ENCODE results near the gene CREBRF. TPM values are rescaled to one million over a fixed set of nuclear protein-coding genes. Genes with fewer than 3 reads are reported as not detected.
"Not testable (repeated sequence)": the region's sequence is repeated elsewhere in the genome, so short reads cannot be mapped to it uniquely, and the experiment has no call there.

Gene CREBRF
- total RNA-seq, 1 experiment from 2014 or later: 3.1 TPM

DNA sequence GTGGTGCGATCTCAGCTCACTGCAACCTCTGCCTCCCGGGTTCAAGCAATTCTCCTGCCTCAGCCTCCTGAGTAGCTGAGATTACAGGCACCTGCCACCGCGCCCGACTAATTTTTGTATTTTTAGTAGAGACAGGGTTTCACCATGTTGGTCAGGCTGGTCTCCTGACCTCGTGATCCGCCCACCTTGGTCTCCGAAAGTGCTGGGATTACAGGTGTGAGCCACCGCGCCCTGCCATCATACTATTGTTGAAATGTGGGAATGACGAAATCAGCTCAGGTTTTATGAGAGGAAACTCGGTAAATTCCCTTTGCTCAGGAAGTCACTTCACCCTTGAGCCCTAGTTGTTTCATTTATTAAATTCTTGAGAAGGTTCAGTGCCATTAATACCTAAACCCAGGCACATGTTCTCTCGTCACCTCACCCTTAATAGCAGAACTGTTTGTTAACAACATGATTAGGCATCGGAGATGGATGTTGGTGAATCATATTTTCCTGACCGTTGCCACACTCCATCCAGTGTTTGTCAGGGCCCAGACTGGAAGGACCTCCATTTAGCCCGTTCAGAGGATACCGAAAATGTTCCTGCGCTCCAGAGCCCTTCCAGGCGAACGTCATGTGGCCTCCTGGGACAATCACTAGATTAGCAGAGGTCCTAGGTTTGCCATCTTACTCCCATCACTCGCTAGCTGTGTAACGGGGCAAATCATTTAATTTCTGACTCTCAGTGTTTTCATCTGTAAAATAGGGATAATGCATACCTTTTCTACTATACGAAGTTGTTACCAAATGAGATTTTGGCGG, 20.0 kb upstream of the CREBRF start:
- no peak for DNase-seq (ENCODE audit: low read depth)

DNA sequence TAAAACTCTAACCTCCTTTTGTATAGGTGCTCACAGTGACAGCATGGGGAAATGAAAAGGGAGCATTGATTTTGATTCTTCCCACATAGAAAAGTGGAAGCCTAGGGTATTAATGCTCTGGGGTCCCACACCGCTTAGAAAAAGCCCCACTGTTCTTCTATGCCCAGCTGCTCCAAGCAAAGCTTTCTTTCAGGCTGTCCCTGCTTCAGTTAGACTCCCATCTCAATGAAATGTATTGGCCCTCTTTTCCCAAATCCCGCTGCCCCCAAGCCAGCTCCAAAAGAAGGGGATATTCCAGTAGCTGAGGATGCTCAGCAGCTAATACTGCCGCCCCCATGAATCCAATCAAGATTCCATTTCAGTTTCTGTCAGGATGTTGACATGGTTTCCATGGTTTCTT, 17.0 kb upstream of the CREBRF start:
- DNase-seq (ENCODE audit: low read depth): no peak

DNA sequence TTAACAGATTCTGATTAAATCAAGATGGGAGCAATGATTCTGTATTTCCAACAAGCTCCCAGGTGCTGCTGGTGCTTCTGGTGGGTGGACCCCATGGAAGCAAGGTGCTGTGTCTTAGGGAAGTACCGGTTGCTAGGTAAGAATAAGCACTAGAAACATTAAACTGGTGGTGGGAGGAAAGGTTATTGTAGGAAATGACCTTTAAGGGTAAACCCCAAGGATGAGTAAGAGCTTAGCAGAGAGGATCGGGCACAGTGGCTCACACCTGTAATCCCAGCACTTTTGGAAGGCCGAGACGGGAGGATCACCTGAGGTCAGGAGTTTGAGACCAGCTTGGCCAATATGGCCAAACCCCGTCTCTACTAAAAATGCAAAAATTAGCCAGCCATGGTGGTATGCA, 16.2 kb upstream of the CREBRF start:
- DNase-seq (ENCODE audit: low read depth): no peak

DNA sequence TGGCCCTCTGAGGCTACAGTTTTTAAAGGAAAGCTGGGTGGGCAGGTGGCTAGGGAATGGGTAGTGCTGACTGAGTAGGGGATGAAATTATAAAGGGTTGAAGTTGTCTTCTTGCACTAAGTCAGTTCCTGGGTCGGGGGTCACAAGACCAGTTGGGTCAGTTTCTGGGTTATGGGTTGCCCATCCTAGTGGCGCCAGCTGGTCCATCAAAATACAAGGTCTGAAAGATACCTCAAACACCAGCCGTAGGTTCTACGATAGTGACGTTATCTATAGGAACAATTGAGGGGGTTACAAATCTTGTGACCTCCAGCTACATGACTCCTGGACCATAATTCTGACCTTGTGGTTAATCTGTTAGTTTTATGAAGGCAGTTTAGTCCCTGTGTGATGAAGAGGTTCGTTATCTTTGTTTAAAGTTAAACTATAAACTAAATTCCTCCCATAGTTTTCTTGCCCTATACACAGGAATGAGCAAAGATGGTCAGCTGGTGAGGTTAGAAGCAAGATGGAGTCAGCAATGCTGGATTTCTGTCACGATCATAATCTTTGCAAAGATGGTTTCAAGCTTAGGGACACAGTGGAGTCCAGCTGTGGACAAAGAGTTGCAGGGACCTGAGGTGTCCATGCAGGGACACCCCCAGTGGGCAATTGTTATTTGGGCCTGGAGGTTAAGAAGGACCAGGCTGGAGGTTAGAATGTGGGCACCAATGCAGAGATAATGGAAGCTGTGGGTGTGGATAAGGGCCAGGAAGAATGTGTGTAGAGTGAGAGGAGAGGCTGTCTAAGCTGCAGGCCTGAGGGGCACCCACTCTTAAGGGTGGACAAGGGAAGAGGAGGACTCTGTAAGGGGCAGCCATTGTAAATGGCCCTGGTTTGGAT, 14.0 kb upstream of the CREBRF start:
- no peak for DNase-seq (ENCODE audit: low read depth)

DNA sequence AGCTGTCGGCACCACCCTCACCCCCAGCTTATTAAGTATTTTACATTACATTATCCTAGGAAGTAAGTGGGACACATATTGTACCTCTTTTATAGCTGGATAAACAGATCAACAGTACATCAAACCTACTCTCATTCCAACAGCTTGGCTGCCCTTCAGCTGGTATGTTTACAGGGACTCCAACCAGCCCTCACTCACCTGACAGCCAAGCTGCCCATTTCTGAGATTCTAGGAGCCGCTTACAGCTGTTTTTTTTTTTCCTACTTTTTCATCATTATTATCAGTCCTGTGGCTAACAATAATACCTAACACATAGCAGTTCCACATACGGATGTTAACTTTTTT, 13.4 kb upstream of the CREBRF start:
- DNase-seq (ENCODE audit: low read depth): no peak

DNA sequence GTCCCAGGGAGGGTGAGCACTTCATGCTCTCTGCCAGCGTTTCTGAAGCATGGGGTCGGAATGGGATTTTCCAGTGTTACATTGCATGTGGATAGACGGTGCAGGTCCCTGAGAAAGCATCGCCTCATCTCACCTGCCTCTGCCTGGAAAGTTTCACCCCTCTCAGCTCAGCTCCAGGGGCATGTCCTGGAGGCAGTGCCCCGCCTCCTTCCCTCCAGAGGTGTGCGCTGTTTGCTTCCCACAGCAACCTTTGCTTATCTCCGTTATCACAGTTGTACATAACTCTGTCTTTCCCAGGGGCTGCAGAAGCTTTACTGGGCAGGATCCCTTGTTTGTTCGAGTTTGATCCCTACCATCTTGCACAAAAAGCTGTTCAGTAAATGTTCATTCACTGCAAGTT, 10.7 kb upstream of the CREBRF start:
- no peak for DNase-seq (ENCODE audit: low read depth)

DNA sequence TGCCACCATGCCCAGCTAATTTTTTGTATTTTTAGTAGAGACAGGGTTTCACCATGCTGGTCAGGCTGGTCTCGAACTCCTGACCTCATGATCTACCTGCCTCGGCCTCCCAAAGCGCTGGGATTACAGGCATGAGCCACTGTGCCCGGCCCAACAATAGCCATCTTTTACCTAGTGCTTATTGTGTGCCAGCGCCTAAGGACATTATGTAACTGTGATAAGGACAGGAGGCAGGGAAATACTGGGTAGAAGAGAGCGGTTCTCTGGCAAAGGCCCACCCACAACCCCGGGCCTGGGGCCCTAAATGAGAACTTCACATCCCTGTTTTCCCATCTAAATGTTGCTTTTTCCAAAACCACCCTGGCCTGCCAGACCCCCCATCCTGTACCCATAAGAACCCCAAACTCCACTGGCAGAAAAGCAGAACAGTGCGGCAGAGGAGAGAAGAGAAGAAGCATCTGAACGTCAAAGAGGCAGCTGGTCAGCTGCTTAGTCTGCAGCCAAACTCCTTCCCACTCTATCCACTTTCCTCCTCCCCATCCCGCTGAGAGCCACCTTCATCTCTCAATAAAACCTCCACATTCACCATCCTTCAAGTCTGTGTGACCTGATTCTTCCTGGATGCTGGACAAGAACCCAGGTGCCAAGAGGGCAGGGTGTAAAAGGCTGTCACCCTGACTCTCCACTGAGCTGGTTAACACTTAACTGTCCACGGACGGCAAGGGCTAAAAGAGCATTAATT, 8.9 kb upstream of the CREBRF start:
- not testable (repeated sequence) for DNase-seq (ENCODE audit: low read depth)

DNA sequence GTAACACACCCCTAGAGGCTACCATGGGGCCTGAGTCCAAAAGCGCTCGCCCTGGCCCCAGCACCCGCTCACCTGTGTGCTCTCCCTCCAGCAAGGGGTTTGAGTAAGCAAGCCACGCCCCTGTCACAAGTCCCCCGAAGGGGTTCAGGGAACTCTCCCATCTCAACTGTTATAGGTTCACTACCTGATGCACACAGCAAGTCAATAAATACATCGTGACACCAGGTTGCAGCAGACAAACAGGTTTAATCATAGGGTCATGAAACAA, 8.4 kb upstream of the CREBRF start:
- no peak for DNase-seq (ENCODE audit: low read depth)

DNA sequence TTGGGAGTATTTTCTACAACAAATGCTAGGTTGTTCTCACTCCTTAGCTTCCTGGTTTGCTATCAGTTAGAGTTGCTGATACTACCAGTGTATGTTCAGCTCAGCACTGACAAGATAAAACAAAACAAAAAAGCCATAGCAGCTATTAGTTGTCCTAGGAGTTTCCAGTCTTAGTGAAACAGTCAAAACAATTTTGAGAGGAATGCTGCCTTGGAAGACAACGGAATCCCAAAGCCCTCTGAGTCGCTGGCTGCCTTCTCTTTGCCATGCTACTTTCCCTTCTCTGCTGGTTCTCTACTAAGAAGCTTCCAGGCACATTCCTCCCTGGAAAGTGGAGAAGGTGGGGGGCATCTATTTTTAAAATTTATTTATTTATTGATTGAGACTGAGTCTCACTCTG, 5.4 kb upstream of the CREBRF start:
- DNase-seq (ENCODE audit: low read depth): no peak

DNA sequence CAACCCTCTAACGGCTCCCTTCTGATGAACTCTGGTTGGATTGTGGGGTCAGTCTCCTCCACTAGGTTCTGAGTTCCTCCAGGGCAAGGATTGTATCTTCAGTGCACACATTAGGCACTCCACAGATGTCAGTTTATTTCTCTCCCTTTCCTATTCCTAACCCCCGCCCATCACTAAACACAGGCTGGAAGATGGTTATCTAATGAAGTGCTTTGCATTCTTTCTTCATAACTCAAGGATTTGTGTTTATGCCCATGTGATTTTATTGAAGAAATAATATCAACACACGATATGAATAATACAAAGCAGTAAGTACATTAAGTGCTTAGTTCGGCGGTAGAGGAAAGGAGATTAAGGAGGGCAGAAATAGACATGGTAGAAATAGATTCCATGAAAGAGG, 4.4 kb upstream of the CREBRF start:
- no peak for DNase-seq (ENCODE audit: low read depth)

DNA sequence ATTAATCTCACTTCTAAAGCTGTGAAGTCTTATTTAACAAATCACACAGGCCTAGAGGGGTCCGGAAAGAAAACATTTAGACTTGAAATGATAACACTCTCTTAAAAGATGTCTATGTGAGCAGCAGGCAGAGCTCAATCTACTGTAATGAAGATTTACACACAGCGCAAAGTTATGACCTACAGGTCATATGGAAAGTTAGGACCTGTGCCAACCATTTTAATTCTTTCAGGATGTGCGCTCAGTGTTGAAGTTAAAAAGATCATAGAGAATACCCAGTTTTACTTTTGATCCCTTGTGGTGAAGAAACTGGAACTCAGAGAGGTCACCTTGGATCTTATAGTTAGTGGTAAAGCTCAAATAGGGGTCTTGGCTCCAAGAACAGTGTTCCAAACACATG, 3.1 kb upstream of the CREBRF start:
- no peak for DNase-seq (ENCODE audit: low read depth)

DNA sequence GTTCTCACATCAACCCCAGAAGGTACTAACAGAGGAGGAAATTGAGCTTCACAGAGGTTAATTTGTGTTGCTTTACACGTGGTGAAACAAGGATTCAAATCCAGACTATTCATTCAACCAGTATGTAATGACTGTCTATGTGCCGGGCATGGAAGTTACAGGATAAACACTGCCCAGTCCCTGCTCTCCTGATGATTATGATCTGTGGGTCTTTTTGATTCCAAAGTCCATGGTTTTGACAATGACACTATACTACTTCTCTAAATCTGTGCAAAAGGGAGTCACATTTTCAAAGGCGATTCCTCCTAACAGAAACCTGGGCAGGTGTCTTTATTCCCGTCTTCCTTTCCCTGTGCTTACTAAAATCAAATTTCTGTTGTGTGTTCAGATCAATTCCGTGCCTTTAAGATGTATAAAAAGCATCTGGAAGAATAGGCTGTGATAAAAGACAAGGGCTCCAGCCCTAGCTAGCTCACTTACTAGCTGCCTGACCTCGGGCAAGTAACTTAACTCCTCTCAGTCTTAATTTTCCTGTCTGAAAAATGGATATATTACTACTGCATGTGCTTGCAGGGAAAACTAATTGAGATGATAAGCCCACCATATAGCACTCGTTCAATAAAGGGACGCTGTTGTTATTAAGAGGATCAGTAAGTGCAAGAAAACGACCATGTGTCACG, 970 bp upstream of the CREBRF start:
- no peak for DNase-seq (ENCODE audit: low read depth)

DNA sequence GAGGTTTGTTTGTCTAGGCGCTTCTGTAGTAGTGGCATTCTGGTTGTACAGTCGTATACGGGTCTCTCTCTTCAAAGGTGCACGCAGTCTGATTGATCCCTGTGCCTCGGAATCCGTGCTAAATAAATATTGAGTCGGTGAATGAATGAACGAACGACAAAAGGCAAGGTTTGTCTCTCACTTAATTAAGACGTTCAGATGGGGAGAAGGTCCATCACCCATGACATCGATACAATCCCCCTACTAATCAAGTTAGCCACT, 500 bp upstream of the CREBRF start:
- no peak for DNase-seq (ENCODE audit: low read depth)

DNA sequence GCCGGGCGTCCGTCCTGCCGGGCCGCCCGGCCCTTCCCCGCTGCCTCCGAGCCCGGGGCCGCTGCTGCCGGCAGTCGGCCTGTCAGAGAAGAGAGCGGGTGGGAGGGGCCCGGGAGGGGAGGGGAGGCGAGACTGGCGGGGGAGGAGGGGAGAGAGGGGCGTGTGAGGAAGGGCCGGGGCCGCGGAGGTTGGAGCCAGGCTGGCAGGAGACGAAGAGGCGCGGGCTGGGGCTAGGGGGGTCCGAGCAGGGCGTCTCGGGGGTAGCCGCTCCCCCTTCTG, 570 bp downstream of the CREBRF start:
- no peak for DNase-seq (ENCODE audit: low read depth)

DNA sequence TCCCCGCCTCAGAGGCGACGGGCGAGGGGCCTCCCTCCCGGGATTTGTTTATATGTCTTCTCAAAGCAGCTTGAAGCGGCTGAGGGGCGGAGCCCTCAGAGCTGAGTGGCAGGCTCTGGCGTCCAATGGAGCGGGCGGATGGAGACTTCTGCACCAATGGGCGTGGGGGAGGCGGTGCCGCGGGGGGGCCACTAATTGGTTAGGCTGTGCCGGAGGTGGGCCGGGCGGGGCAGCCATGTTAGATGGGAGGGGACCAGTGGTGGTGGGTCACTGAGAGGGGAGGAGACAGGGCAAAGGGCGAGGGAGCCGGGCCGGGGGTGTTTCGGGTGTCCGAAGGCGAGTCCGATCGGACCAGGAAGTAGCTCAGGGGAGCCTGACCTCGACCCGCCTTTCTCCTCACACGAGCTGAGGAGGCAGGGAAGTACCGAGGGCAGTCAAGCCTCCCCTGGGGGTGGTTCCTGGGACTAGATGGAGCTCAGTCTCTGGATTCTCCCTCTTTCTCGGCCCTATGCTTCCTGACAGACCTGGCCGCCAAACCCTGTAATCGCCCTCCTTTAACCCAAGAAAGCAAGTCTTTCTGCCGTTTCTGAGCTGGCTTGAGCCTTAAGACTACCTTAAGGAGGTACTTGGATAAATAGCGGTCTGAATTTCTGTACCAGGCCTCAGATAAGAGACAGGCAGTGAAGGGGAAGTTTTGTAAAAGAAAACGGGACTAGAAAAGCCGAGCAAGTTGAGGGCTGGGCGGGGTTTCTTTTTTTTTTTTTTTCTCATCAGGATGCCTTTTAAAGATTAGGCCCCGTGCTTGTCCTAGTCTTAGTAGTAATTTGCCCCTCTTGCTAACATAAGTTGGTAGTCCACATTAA, 1.1 kb downstream of the CREBRF start:
- peak; percentile 99 for DNase-seq (ENCODE audit: low read depth)

DNA sequence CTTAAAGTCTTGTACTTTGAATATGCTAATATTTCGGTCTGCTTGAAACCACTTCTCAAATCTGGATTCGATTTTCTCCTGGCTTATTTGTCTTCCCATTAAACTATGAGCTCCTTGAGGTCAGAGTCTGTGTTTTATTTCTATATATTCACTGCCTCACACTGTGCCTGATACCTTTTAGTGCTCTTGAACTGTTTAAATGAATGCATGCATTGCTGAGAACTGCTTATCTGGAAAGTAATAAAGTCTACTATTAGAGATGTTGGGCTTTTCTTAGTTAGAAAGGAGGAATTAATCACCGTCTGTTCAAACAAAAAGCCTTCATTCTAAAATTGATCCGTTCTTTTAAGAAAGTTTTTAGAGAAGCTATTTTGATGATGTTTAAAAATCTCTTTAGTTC, 6.0 kb downstream of the CREBRF start:
- DNase-seq (ENCODE audit: low read depth): no peak

DNA sequence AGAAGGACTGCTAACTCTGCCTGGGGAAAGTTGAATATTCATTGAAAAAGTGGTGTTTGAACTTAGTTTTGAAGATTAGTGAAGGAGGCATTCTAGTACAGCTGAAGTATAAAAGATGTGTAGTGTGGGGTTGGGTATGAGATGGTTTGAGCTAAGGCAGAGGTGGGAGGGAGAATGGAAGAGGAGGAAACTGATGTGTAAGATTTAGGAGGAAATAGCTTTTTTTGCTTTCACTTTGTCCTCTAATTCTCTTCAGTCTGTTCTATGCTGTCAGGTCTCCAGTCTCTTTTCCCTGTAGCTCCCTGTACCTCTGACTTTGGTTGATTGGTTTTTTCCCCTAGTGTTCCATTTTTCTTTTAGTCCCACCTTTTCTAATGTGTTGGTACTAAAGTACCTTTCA, 9.0 kb downstream of the CREBRF start:
- no peak for DNase-seq (ENCODE audit: low read depth)

DNA sequence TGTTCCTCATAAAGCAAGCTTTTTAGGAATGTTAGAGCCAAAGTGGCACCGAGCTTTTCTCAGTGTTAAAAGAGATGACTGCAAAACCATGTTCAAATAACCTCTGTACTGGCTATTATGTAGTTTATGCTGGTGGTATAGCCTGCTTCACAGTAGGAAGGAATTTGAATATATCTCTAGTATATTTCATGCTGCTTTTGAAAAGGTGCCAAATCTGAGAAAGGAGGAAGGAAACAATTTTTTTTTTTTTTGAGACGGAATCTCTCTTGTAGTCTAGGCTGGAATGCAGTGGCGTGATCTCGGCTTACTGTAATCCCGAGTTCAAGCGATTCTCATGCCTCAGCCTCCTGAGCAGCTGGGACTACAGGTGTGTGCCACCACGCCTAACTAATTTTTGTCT, 13.5 kb downstream of the CREBRF start:
- no peak for DNase-seq (ENCODE audit: low read depth)

DNA sequence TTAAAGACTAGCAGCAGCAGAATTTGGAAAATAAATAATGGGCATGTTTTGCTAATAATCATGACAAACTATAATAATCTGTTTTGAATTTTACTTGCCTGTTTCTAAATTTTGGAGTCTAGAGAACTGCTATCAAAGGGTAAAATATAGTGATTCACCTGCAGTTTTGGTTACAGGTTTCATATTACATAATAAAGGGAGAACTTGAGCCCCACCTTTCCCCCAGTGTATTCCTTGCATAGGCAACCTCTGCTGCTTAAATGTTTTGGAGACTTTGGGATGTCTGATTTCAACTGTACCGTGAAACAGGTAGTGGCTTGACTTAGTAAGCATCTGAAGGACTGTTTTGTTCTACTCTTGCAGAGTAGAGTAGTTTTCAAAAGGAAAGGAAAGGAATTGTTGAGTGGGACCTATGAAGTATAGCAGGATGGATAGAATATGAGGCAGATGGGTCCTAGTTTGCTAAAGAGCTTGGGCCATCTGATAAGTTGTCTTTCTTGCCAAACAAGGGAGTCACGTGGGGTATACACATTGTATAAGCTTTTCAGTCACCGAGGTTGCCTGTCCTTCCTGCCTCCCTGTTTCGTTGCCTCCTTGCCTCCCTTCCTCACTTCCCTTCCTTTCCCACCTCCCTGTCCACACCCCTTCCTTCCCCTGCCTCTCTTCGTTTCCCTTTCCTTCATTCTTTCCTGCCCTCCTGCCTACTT, 19.1 kb downstream of the CREBRF start:
- DNase-seq (ENCODE audit: low read depth): no peak

DNA sequence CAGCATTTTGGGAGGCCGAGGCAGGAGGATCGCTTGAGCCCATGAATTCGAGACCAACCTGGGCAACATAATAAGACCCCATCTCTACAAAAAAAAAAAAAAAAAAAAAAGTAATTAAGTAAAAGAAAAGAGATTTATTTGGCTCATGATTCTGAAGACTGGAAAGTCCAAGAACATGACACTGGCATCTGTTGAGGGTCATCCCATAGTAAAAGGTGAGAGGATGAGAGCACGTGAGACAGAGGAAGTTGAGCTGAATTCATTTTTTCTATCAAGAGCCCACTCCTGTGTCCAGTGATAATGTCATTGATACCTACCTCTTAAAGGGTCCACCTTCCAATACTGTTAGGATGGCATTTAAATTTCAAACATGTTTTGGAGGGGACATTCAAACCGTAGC, 19.8 kb downstream of the CREBRF start:
- no peak for DNase-seq (ENCODE audit: low read depth)

DNA sequence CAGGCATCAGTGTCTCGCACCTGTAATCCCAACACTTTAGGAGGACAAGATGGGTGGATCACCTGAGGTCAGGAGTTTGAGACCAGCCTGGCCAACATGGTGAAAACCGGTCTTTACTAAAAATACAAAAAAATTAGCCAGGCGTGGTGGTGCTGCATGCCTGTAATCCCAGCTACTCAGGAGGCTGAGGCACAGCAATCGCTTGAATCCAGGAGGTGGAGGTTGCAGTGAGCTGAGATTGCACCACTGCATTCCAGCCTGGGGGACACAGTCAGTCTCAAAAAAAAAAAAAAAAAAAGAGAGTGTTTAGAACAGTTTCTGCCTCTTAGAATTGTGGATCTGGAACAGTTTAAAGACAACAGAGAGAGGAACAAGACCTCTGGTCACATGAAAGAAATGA, 20.3 kb downstream of the CREBRF start:
- not testable (repeated sequence) for DNase-seq (ENCODE audit: low read depth)

All from Daoy (cell line).